Endothelial cell of umbilical vein (primary cell): ENCODE data around the gene WDR38.

Experiments used
- CTCF ChIP-seq, 2 donors: IDR thresholded peaks; 1 replicate in 1 of 2; 2 replicates in 1 of 2; pipeline ENCODE4 v1.5.1; 2011; ENCODE audit warnings: low read length in 2 of 2, mild to moderate bottlenecking in 2 of 2, moderate library complexity in 2 of 2, control low read depth in 1 of 2, inconsistent platforms in 1 of 2, low read depth in 1 of 2; ENCODE audit not compliant: insufficient read depth in 1 of 2; ENCODE audit errors: extremely low read depth in 1 of 2
- EZH2 ChIP-seq: IDR thresholded peaks from 2 replicates; pipeline ENCODE4 v1.6.1; 2012; ENCODE audit warnings: borderline replicate concordance, low read depth, mild to moderate bottlenecking, moderate library complexity, low read length, inconsistent platforms; ENCODE audit not compliant: severe bottlenecking
- FOS ChIP-seq: IDR thresholded peaks from 2 replicates; pipeline ENCODE4 v1.6.1; 2011; ENCODE audit warnings: mild to moderate bottlenecking, low read length, moderate library complexity, borderline replicate concordance; ENCODE audit not compliant: insufficient read depth
- POLR2A ChIP-seq: IDR thresholded peaks from 2 replicates; pipeline ENCODE4 v1.6.1; 2012; ENCODE audit warnings: low read depth, mild to moderate bottlenecking, control low read depth, low read length

- TF ChIP-seq CTCF (IDR thresholded peaks at IDR 0.05; ENCODE audit: extremely low read depth in 1 of 2, insufficient read depth in 1 of 2, low read depth in 1 of 2, low read length in 2 of 2) (no peak), FOS (no peak), POLR2A (no peak), EZH2 (no peak)
These were observed 34.6 kb downstream of the WDR38 start for GRCh38 chr9:124887832-124888231.
